ENCODE measurements around the gene DNTT. TPM values are rescaled to one million over a fixed set of nuclear protein-coding genes. Genes with fewer than 3 reads are reported as not detected.
A peak's percentile ranks its signal among the peaks of the same experiment; 100 is the strongest.

Gene DNTT
- total RNA-seq, 4 donors from 2014 or later = not detected

GRCh38 chr10:96260014-96260413, 44.2 kb upstream of the DNTT start:
- H3K4me3 ChIP-seq = no peak overlapping the region
- H3K36me3 ChIP-seq = no peaks in the 10 kb centered on the region
- no peaks in the 10 kb centered on the region for H3K27me3 ChIP-seq
- H3K27ac ChIP-seq = peak overlapping the region in 2 of 4 donors; percentile 8 to 35
- H3K9me3 ChIP-seq = no peaks in the 10 kb centered on the region
- no peak for DNase-seq
- TF ChIP-seq POLR2A (IDR thresholded peaks at IDR 0.05) = no peak
- TF ChIP-seq, protein P1, sequence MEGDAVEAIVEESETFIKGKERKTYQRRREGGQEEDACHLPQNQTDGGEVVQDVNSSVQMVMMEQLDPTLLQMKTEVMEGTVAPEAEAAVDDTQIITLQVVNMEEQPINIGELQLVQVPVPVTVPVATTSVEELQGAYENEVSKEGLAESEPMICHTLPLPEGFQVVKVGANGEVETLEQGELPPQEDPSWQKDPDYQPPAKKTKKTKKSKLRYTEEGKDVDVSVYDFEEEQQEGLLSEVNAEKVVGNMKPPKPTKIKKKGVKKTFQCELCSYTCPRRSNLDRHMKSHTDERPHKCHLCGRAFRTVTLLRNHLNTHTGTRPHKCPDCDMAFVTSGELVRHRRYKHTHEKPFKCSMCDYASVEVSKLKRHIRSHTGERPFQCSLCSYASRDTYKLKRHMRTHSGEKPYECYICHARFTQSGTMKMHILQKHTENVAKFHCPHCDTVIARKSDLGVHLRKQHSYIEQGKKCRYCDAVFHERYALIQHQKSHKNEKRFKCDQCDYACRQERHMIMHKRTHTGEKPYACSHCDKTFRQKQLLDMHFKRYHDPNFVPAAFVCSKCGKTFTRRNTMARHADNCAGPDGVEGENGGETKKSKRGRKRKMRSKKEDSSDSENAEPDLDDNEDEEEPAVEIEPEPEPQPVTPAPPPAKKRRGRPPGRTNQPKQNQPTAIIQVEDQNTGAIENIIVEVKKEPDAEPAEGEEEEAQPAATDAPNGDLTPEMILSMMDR (IDR thresholded peaks at IDR 0.05) = no peak
- peaks cover 0 to 33% (median 12%) of the 10 kb centered on the region in 4 donors for H3K4me1 ChIP-seq

GRCh38 chr10:96261132-96261531, 43.1 kb upstream of the DNTT start:
- Histone ChIP-seq H3K4me1 (peaks cover 0 to 37% (median 14%) of the 10 kb centered on the region in 4 donors), H3K27me3 (no peaks in the 10 kb centered on the region), H3K9me3 (no peaks in the 10 kb centered on the region), H3K27ac (peak overlapping the region in 2 of 4 donors; percentile 3 to 71), H3K36me3 (no peaks in the 10 kb centered on the region), H3K4me3 (no peak overlapping the region)
- TF ChIP-seq POLR2A (IDR thresholded peaks at IDR 0.05) = no peak
- TF ChIP-seq, protein P1 (IDR thresholded peaks at IDR 0.05) = no peak
- no peak for DNase-seq

DNA sequence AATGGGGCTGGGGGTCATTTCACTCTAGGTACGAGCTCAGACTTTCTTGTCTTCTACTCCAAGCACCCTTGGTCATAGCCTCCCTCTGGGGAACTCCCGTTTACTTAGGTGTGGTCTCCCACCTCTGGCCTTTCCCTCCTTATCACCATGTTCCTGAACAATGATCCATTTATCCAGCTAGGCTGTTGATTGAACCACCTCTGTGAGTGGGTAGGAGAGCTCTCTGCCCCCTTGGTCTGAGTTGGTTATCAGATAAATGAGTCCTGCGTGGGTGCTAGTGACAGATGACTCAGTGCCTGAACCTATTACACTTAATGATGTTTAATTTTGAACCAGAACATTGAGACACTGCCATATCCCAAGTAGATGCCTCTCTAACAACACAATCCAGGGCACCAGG, 42.3 kb upstream of the DNTT start:
- Histone ChIP-seq H3K4me3 (no peak overlapping the region), H3K36me3 (no peaks in the 10 kb centered on the region), H3K27me3 (no peaks in the 10 kb centered on the region), H3K9me3 (no peaks in the 10 kb centered on the region), H3K27ac (peak overlapping the region in 3 of 4 donors; percentile 3 to 71 (median 36)), H3K4me1 (peaks cover 0 to 44% (median 20%) of the 10 kb centered on the region in 4 donors)
- DNase-seq = peak in 1 of 3 donors; percentile 74
- TF ChIP-seq, protein P1 (IDR thresholded peaks at IDR 0.05) = no peak
- peak in 1 of 2 donors; percentile 38 for TF ChIP-seq POLR2A (IDR thresholded peaks at IDR 0.05)

DNA sequence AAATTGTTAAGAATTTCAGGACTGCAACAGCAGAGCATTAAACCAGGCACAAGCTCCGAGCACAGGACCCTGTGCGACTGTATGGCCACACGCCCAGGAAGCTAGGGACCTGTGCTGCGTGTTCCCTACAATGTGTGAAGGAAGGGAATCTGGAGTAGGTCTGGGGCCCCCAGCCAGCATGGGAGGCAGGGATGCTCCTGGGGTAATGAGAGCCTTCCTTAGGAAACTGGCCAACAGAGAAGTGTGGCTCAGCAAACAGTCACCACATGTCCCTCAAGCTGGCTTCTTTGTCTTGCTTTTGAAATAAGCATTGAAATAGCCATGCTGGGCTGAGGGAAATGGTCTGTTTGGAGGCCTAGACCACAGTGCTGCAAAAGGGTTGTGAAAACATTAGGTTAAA, 41.1 kb upstream of the DNTT start:
- DNase-seq = no peak
- Histone ChIP-seq H3K4me3 (no peak overlapping the region), H3K27me3 (no peaks in the 10 kb centered on the region), H3K36me3 (no peaks in the 10 kb centered on the region), H3K27ac (peak overlapping the region in 3 of 4 donors; percentile 14 to 71 (median 25)), H3K9me3 (no peaks in the 10 kb centered on the region), H3K4me1 (peaks cover 0 to 51% (median 16%) of the 10 kb centered on the region in 4 donors)
- no peak for TF ChIP-seq POLR2A (IDR thresholded peaks at IDR 0.05)
- TF ChIP-seq, protein P1 (IDR thresholded peaks at IDR 0.05) = no peak

- H3K36me3 ChIP-seq = no peaks in the 10 kb centered on the region
- H3K4me3 ChIP-seq = no peak overlapping the region
- no peaks in the 10 kb centered on the region for H3K27me3 ChIP-seq
- no peak for DNase-seq
- peak overlapping the region in 2 of 4 donors; percentile 25 to 71 for H3K27ac ChIP-seq
- H3K9me3 ChIP-seq = no peaks in the 10 kb centered on the region
- TF ChIP-seq, protein P1 (IDR thresholded peaks at IDR 0.05) = no peak
- TF ChIP-seq POLR2A (IDR thresholded peaks at IDR 0.05) = no peak
- H3K4me1 ChIP-seq = peaks cover 0 to 51% (median 16%) of the 10 kb centered on the region in 4 donors
Observed at GRCh38 chr10:96263669-96264068, 40.6 kb upstream of the DNTT start.

DNA sequence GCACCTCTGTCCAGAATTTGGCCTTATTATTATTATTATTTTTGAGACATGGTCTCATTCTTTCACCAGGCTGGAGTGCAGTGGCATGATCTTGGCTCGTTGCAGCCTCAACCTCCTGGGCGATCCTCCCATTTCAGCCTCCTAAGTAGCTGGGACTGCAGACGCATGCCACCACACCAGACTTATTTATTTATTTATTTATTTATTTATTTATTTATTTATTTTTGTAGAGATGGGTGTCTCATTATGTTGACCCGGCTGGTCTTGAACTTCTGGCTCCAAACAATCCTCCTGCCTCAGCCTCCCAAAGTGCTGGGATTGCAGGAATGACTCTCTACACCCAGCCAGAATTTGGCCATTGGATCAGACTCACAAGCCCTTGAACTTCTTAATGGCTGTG, 39.3 kb upstream of the DNTT start:
- H3K4me1 ChIP-seq = peaks cover 0 to 49% (median 16%) of the 10 kb centered on the region in 4 donors
- H3K27me3 ChIP-seq = no peaks in the 10 kb centered on the region
- no peak for TF ChIP-seq POLR2A (IDR thresholded peaks at IDR 0.05)
- TF ChIP-seq, protein P1 (IDR thresholded peaks at IDR 0.05) = no peak
- DNase-seq = no peak
- no peaks in the 10 kb centered on the region for H3K9me3 ChIP-seq
- H3K4me3 ChIP-seq = no peak overlapping the region
- H3K27ac ChIP-seq = no peak overlapping the region
- no peaks in the 10 kb centered on the region for H3K36me3 ChIP-seq

All from Peyer's patch (tissue), 4 donors.